Right lobe of liver (tissue), 4 donors: Measurements from ENCODE around the gene ACSL6.

Experiments used
- CTCF ChIP-seq, 4 donors: fragments of 200-600 bp in 3 of 4; fragments of 450-650 bp in 1 of 4; IDR thresholded peaks; one replicate each; pipeline versions ENCODE4 v1.5.1 to v1.8.0; 2016 to 2022; ENCODE audit warnings: antibody characterized with exemption in 4 of 4, mild to moderate bottlenecking in 2 of 4
- POLR2A ChIP-seq: fragments of 450-650 bp; IDR thresholded peaks from one replicate; pipeline ENCODE4 v1.6.1; 2017; ENCODE audit warnings: antibody characterized with exemption, mild to moderate bottlenecking
- donor health status: DM: no; HTN: no; CAD: no.
- donor health status: DM: no; HTN: no; CAD: no.
- donor health status: DM: no; HTN: yes; CAD: no.

- no peak for TF ChIP-seq CTCF (IDR thresholded peaks at IDR 0.05)
- TF ChIP-seq POLR2A: no peak
These were observed 11.3 kb downstream of the ACSL6 start for GRCh38 chr5:132000241-132000490.
